Measurements from ENCODE around the gene GAB3.
"Not testable (repeated sequence)": the region's sequence is repeated elsewhere in the genome, so short reads cannot be mapped to it uniquely, and the experiment has no call there.

Gene GAB3

GRCh38 chrX:154720067-154720466 lies 30.8 kb downstream of the GAB3 start:
- DNase-seq = no peak

GRCh38 chrX:154719132-154719675 lies 31.7 kb downstream of the GAB3 start:
- no peak for DNase-seq

- DNase-seq = no peak
Observed at GRCh38 chrX:154718616-154719015, 32.3 kb downstream of the GAB3 start.

- peak; percentile 31 for DNase-seq
Observed at GRCh38 chrX:154717824-154718223, 33.1 kb downstream of the GAB3 start.

GRCh38 chrX:154715825-154716224 lies 35.1 kb downstream of the GAB3 start:
- DNase-seq = no peak

- DNase-seq = peak; percentile 25
Observed at GRCh38 chrX:154714925-154715324, 36.0 kb downstream of the GAB3 start.

GRCh38 chrX:154712781-154713740 lies 37.8 kb downstream of the GAB3 start:
- no peak for DNase-seq

- DNase-seq = no peak
Observed at GRCh38 chrX:154711264-154711663, 39.6 kb downstream of the GAB3 start.

GRCh38 chrX:154710309-154710708 lies 40.6 kb downstream of the GAB3 start:
- no peak for DNase-seq

GRCh38 chrX:154698630-154699248 lies 52.1 kb downstream of the GAB3 start:
- DNase-seq = no peak

GRCh38 chrX:154696676-154697045 lies 54.2 kb downstream of the GAB3 start:
- no peak for DNase-seq

- no peak for DNase-seq
Observed at GRCh38 chrX:154695911-154696675, 54.8 kb downstream of the GAB3 start.

GRCh38 chrX:154693394-154693793 lies 57.5 kb downstream of the GAB3 start:
- DNase-seq = no peak

- not testable (repeated sequence) for DNase-seq
Observed at GRCh38 chrX:154690438-154690837, 60.4 kb downstream of the GAB3 start.

GRCh38 chrX:154672084-154672483 lies 78.8 kb downstream of the GAB3 start:
- not testable (repeated sequence) for DNase-seq

GRCh38 chrX:154670848-154671247 lies 80.0 kb downstream of the GAB3 start:
- not testable (repeated sequence) for DNase-seq

- DNase-seq = no peak
Observed at GRCh38 chrX:154661899-154662298, 89.0 kb downstream of the GAB3 start.

- DNase-seq = no peak
Observed at GRCh38 chrX:154661170-154661569, 89.7 kb downstream of the GAB3 start.

GRCh38 chrX:154660541-154660940 lies 90.3 kb downstream of the GAB3 start:
- no peak for DNase-seq

GRCh38 chrX:154658957-154659356 lies 91.9 kb downstream of the GAB3 start:
- no peak for DNase-seq

- no peak for DNase-seq
Observed at GRCh38 chrX:154658187-154658586, 92.7 kb downstream of the GAB3 start.

GRCh38 chrX:154657226-154657805 lies 93.6 kb downstream of the GAB3 start:
- no peak for DNase-seq

GRCh38 chrX:154655786-154656185 lies 95.1 kb downstream of the GAB3 start:
- no peak for DNase-seq
